ENCODE data around the gene SMIM41.

SMIM41 gene

GRCh38 chr12:52050758-52051541 lies 28.6 kb upstream of the SMIM41 start, which contains the start of gene NR4A1:
Gene NR4A1, plus strand, starts transcription at chr12:52051442. Its CDS starts 2,887 bp downstream, at chr12:52054329.
- peak; percentile 98 for DNase-seq (ENCODE audit: low read depth, low spot score)

GRCh38 chr12:52052468-52053186 lies 26.9 kb upstream of the SMIM41 start:
- no peak for DNase-seq (ENCODE audit: low read depth, low spot score)

- DNase-seq (ENCODE audit: low read depth, low spot score) = peak; percentile 32
Observed at GRCh38 chr12:52053536-52054209, 25.8 kb upstream of the SMIM41 start.

- DNase-seq (ENCODE audit: low read depth, low spot score) = no peak
Observed at GRCh38 chr12:52054231-52054832, 25.2 kb upstream of the SMIM41 start.

GRCh38 chr12:52054833-52055730 lies 24.4 kb upstream of the SMIM41 start:
- DNase-seq (ENCODE audit: low read depth, low spot score) = no peak

- DNase-seq (ENCODE audit: low read depth, low spot score) = no peak
Observed at GRCh38 chr12:52055731-52056711, 23.5 kb upstream of the SMIM41 start.

- DNase-seq (ENCODE audit: low read depth, low spot score) = no peak
Observed at GRCh38 chr12:52056801-52057637, 22.5 kb upstream of the SMIM41 start.

- no peak for DNase-seq (ENCODE audit: low read depth, low spot score)
Observed at GRCh38 chr12:52057638-52058576, 21.6 kb upstream of the SMIM41 start.

- no peak for DNase-seq (ENCODE audit: low read depth, low spot score)
Observed at GRCh38 chr12:52058631-52059361, 20.7 kb upstream of the SMIM41 start.

- DNase-seq (ENCODE audit: low read depth, low spot score) = peak; percentile 49
Observed at GRCh38 chr12:52059582-52060497, 19.7 kb upstream of the SMIM41 start.

- peak; percentile 24 for DNase-seq (ENCODE audit: low read depth, low spot score)
Observed at GRCh38 chr12:52060498-52061177, 18.9 kb upstream of the SMIM41 start.

- no peak for DNase-seq (ENCODE audit: low read depth, low spot score)
Observed at GRCh38 chr12:52061470-52062166, 17.9 kb upstream of the SMIM41 start.

GRCh38 chr12:52062167-52063081 lies 17.1 kb upstream of the SMIM41 start:
- no peak for DNase-seq (ENCODE audit: low read depth, low spot score)

Measured in astrocyte of the hippocampus (primary cell).